HG02571 (cell line): Measurements from ENCODE around the gene DNM3.
A peak's percentile ranks its signal among the peaks of the same experiment; 100 is the strongest.

Source experiments
- ATAC-seq: cut with Tn5 transposase; IDR thresholded peaks from one replicate; pipeline ENCODE4 v1.9.1; 2021; ENCODE audit warnings: mild to moderate bottlenecking, moderate library complexity; ENCODE audit not compliant: unreplicated experiment

The DNM3 gene

DNA sequence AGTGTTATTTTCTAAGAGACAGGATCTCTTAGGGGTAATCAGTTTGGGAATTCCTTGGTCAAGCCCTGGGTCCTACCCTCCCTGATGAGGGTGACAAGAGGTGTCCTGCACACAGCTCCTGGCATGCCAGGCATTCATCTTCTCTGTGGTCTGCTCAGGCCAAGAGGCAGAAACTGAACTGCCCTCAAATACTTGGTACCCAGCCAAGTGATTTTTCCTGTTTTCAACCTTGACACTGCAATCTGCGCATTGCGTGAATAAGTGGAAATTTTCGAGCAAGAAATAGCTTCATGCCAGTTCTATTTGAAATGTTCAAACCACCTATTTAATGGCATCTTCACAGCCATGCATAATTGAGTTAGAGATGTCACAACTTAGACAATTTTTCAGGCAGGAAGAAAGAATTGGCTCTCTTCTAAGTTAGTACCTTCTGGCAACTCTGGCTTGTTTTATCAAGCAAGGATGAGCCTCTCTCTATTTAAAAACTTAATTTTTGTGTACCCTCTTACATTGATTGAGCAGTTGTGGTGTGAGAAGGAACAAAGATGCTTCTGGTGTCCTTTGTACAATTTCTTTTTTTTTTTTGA lies 27.0 kb downstream of the DNM3 start:
- ATAC-seq, result no peak

DNA sequence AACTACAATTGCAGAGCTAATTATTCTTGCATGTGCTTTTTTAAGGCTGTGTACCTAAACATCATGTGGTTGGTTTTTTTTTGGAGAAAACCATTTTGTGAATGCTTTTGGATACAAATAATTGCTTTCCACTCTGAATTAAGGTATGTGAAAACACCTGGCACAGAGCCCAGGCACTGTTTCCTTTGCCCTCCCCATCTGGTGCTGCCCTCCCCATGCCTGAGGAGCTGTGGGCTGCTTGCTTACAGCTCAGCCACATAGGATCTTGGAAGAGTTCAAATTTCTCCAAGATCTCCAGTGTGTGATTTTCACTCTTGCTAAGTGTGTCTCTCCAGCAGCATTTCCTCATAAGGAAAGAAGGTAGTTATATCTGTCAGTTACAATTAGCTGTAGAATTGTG lies 27.8 kb downstream of the DNM3 start:
- no peak for ATAC-seq

DNA sequence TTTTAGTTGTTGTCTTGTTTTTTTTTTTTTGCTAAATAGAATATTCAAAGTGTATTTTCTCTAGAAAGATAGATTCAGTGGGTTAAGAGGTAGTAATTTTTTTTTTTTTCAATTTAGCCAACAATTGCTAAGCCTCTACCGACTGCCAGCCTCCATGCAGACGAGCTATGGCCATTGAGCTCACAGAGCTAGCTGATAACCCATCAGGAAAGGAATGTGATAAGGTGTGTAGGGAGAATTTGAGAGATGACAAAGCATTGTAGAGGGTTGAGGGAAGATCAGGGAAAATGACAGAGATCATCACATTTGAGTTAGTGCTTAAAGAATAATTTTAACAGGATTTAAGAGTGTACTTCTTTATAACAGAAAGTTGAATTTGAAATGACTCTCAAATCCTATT lies 30.6 kb downstream of the DNM3 start:
- ATAC-seq, result no peak

DNA sequence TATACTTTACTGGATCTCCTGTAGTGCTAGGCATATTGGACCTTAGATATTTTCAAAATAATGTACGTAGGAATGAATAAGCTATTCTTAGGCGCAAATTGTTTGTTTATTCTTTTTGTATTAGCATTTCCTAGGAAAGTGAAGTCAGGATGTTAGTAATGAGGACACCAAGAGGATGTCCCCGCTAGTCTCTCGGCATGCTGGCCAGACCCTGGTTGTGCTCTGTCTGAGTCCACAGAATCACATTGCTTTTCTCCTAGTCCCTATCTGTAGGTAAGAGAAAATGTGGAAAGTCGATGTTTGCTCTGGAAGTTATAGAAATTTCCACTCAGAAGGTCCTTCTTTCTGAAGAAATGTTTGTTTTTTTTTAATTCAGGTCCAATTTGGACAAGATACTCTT lies 31.1 kb downstream of the DNM3 start:
- ATAC-seq, result no peak

DNA sequence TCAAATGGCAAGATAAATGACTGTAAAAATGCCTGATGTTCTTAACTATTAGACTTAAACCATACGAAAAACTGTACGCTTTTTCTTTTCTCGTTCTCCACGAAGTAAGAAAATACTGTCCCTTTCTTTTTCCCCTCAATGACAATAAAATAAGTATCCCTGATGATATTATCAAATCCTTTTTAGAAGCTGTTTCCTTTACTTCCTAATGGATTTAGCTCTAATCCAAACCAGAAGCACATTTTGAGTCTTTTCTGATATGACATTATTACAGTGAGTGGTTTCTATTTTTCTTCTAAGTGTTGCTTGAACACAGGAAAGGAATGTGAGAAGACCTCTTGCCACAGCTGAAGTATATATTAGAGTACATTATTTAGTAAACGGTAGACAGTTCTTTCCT lies 32.4 kb downstream of the DNM3 start:
- no peak for ATAC-seq

DNA sequence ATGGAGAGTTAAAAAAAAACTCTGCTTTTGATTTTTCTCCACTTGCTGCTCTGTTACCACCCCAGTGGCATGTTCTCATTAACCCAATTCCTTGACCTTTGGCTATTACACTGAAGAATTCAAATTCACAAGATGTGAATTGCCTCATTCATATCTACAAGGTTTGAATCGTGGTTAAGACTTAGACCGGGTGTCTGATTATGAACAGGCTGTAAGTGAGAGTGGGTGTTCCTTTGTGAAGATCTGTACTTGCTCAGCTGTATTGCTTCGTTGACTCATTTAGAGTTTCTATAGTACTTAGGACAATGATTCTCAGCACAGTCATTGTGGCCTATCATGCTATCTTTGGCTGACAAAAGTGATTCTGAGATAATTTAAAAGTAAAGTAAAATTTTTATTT lies 36.4 kb downstream of the DNM3 start:
- peak; percentile 68 for ATAC-seq

DNA sequence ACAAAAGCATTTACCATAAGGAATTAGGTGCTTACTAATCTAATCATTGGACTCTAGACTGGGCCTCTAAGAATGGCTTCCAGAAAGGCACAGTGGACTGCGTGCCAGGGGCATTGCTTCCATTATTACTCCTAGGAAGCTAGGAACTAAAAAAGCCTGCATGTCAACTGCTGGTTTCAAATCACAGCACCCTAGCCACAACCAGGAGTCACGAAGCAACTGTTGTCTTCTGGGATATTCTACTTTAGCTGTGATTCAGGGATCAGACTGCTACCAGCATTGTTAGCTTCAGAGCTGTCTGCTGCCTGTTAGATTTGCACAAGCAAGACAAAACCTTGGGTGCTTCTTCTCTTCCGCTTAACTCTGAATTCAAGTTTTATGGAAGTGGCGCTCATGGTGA lies 38.3 kb downstream of the DNM3 start:
- no peak for ATAC-seq

DNA sequence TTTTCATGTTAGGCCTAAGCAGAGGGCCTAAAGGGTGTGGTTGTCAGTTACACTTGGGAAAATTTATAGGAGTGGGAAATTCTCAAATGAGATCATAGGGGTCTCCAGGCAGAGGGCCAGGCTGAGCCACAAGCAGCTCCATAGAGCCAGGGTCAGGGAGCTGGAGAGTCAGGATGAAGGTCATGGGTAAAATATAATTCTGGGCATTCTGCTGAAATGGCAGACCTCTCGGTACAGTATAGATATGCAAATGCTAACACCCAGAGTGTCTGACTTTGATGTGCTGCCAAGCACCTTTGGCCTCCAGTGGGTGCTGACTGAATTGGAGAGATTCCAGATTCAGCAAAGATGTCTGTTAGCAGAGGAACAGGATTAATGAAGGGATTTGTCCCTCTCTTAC lies 40.1 kb downstream of the DNM3 start:
- ATAC-seq, result no peak

DNA sequence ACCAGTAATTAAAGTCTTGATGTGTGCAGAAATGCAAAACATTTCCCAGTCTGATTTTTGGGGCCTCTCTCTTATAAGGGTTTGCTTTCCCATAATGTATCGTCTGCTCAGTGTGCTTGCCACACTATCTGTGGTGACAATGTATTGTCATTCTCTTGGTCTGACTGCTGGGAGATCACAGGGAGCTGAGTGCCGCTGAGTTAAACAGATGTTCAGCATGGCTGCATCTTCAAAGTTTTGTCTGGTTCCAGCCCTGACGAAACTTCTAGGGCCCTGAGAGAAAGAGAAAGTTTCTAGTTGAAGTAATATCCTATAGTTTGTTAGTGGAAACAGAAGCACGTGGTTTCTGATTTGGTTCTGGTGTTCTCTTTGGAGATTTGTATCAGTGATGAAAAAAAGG lies 42.6 kb downstream of the DNM3 start:
- no peak for ATAC-seq

DNA sequence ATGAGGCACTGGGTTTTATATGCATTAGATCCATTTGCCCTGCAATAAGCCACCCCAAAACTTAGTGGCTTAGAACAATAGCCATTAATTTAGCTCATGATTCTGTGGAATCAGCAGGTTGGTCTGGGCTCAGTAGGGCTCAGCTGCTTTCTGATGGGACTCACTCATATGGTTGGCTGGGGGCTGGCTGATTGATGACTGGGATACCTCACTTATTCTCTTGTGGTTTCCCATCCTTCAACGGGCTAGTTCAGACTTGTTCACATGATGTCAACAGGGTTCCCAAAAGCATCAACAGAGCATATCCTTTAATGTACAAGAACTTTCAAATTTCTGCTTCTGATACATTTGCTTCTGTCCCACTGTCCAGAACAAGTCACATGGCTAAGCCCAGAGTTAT lies 43.2 kb downstream of the DNM3 start:
- no peak for ATAC-seq

DNA sequence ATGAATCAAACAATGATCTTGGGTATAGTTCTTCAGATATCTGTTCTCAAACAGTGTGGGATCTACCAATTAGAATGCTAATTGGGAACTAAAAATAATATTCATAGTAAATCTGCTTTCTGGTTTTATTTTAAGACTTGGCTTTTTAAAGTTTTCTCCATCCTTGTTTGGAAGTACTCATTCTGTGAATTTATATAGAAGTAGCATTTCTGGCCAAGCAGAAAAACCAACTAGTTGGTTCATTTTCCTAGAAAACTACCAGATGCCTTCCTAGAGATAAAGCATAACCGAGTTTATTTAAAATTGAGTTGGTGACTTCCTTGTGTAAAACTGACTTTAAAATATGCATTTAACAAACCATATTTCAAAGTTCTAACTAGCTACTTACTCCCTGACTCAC lies 48.8 kb downstream of the DNM3 start:
- ATAC-seq, result no peak

DNA sequence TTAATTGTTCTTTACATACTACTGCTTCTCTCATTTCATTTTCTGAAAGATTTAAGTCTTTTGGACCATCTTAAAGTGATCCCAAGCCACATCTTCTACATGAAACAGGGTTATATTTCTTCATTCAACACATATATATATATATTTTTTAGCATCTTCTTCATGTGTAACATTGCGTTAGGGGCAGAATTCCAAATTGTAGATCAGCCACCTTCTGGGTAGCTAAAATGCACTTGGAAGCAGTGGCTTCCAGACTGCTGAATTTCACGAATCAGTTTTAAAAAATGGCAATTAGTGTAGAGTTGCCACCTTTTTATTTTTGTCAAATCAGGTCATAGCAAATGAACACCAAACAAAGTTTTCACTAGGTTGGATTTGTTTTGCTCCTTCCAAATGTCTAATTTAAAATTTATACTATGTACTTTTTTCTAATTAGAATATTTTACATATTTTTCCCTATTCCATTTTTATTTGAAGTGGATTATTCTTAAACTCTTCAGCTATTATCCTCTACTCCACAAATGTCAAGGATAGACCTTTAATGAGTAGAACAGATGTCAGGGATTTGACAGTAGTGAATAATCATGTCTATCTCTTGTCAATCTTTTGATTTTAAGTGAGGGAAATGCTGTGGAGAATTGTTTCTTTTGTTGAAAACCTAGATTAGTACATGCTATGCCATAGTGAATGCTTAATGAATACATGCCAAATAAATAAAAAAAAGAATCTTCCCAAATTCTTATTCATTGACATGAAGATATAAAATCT lies 55.8 kb downstream of the DNM3 start:
- no peak for ATAC-seq

DNA sequence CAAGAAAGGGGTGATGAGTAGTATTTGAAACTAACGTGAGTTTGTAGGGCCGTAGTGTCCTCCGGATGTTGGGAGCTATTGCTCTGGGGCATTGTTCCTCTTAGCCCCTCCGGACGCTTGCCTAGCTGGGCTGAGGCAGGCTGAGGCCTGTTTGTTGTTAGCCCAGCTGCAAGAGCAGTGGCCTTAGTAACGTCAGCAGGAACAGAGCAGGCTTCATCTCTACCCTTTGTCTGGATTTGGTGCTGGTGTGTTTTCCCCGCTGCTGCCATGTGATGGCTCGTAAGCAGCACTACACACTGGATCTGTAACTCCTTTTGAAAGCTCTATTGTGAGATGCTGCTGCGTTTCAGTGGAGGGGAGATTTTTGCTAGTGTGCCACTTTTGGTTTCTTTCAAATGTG lies 57.6 kb downstream of the DNM3 start:
- ATAC-seq, result no peak

DNA sequence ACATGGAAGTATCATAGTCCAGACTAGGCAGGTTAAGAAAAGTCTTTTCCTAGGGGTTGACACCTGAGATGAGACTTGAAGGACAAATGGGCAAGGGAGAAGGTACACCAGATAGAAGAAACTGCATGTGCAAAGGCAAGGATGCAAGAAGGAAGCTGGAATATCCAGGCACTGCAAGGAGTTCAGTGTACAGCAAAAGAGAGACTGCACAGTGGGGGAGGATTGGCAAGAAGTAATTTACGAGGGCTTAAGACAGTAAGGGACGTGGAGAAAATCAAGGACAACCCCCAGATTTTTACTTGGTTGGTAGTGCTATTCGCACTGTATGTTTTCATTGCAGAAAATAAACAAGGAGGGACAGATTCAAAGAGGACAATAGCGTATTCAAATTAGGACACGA lies 58.5 kb downstream of the DNM3 start:
- ATAC-seq, result no peak

DNA sequence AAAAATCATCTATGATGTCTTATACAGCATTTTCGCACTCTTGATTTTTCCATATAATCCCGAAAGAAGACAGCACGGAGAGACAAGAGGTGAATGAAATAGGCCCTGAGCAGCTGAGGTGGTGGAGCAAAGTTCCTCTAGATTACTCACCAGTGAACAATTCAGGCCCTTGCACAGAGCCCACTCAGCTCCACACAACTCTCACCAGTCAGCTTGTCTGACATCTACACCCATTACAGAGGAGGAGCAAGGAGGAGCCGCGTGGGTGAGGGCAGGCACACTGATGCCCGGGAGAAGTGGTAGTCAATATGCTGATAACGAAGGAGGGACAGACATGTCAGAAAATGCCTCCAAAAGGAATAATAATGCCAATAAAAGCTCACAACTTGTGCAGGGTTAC lies 59.9 kb downstream of the DNM3 start:
- ATAC-seq, result no peak

DNA sequence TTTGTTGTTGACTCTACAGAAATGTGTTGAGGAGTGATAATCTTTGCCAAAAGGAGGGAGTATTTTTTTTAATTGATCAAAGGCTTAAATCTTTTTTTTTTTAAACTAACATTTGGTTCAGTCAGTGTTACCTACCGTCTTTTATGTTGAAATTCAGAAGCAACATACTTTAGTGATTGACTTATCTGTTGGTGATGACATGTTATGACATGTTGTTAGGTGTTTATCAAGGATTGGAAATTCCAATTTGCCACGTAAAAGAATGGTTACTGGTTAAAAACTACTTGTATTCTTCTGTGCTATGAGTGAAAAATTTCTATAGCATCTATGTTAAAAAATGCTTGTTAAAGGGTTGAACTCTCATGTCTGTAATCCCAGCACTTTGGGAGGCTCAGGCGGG lies 61.2 kb downstream of the DNM3 start:
- ATAC-seq, result no peak

DNA sequence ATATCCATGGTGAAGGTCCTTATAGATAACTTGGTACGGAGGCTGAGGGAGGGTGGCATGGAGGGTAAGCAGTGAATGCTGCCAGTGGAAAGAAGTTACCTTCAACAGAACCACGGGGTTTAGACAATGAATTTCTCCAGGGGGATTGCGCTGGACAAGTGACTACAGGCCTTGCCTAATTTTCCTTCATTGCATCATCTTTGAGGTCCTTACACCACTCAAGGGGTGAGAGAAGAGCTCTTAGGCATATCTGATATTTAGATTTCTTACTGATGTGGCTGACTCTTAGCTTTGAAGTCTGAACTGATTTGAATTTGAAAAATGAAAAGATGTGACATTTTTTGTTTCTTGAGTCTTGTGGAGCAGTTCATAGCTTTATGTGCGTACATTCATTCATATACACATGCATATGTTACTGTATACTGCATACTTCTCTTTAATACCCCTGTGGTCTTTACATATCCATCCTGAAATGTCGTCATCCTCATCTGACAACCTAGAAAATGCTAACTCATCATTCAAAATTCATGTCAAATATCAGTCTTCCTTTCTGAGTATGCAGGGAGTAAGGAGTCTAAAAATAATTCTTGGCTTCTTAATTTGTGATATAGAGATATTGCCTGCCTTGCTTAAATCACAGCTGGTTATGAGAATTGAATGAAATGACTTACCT lies 63.6 kb downstream of the DNM3 start:
- no peak for ATAC-seq

DNA sequence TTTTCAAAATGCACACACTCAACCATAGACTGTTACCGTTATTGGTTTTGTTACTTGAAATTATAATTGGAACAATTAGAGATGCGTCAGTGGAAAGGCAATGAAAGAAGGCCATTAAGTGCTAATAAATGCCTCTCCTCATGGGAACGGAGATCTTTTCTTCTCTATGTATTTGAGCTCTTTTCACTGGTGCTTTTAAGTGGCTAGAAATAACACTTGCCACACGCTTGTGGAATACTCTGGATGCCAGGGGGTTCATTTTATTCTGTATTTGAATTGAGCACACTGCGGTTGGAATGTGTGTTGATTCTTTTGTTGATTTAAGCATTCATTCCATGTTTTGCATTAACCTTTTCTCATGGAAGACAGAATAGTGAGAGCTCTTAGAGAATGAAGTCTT lies 68.4 kb downstream of the DNM3 start:
- no peak for ATAC-seq

DNA sequence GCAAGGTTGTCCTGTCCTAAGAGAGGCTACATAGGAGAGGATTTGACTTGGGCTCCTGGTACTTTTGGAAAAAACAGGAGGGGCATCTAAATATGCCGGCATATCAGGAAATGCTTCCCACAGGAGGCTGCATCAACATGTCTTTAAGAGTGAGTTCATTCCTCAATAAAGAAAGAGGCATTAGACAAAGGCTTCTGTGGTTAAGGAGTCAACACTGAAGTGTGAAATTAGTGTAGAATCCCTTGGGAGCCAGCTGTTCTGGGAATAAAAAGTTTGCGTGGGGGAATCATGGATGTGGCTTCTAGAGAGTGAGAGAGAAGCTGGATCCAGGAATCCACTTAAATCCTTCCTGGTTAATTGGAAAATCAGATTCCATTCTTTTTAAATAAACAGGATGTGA lies 69.5 kb downstream of the DNM3 start:
- no peak for ATAC-seq

DNA sequence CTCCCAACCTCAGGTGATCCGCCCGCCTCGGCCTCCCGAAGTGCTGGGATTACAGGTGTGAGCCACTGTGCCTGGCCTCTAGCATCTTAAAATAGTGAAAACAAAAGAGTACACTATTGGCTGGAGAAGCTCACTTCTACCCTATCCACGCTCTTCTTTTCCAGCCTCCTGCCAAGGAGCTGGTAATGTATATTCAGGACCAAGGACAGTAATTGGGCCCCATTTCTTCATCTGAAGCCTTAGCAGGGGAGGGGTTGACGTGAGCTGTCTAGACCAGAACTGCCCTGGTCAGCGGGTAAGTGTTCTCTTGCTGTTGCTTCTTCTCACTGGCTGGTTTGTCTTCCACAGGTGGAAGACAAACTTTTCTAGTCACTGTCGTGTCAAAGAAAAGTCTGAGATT lies 70.2 kb downstream of the DNM3 start:
- ATAC-seq, result no peak

DNA sequence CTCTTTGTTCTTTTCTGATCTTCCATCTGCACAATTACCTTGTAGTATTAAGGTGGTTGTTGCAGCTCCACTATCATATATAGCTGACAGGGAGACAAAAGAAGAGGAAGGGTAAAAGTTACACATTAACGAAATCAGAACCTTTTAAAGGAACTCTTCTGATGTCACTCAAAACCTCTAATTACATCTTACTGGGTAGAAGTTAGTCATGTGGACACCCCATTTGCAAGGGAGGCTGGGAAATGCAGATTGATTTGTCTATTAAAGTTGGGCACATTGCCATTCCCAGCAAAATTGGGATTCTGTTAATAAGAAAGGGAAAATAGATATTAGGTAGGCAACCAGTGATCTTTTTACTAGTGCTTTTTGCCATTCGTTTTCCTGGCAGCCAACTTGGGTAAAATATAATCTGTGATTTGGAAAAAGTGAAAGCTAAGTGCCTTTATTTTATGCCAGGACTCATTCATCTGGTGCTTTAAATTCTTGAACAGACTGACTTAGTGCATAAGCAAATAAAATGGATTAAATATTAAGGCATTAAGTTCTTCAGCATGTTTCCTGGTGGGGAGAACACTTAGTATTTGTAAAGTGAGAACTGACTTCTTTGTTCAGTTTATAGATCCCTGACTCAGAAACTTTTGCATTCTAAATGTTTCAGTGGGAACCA lies 71.3 kb downstream of the DNM3 start:
- no peak for ATAC-seq

DNA sequence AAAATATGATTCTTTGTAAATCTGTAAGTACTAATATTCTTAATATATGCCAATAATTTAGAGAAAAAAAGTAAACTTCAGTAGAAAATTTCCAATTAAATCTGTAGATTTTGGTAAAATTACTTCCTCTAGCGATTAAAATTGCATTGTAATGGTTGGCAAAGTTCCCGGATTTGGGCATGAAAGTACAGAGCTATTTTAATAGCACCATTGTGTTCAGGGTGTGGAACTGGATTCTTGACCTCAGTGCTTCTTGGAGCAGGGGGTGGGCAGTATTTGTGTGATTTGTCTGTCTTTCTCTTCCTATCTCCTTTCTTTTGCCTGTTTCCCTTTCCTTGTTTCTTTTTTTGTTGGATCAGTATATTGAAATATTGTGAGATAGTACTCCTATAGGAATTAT lies 72.1 kb downstream of the DNM3 start:
- no peak for ATAC-seq
